Central memory CD8-positive, alpha-beta T cell (primary cell): Measurements from ENCODE around the gene FDX2.

Source experiments
- ATAC-seq: fragments of 150-1000 bp; cut with Tn5 transposase; replicated peaks from 2 replicates; pipeline ENCODE4 v1.10.0; 2022; ENCODE audit warnings: mild to moderate bottlenecking, moderate FRiP score, moderate number of reproducible peaks; ENCODE audit not compliant: poor library complexity, severe bottlenecking; ENCODE audit errors: extremely low read depth
- DNase-seq, 2 donors: peaks; one replicate each; pipeline ENCODE4 v3.0.0; 2021; ENCODE audit warnings: low spot score in 2 of 2
- H3K27ac Mint-ChIP-seq: one replicate; pipeline ENCODE4 v1.8.0; 2022; ENCODE audit warnings: low read depth, mild to moderate bottlenecking, moderate library complexity, mixed read lengths
- H3K27me3 Mint-ChIP-seq: one replicate; pipeline ENCODE4 v1.8.0; 2022; ENCODE audit warnings: mixed read lengths
- H3K36me3 Mint-ChIP-seq: one replicate; pipeline ENCODE4 v1.8.0; 2022; ENCODE audit warnings: mild to moderate bottlenecking, moderate library complexity, mixed read lengths; ENCODE audit not compliant: insufficient read depth
- H3K4me1 Mint-ChIP-seq: one replicate; pipeline ENCODE4 v1.8.0; 2022; ENCODE audit warnings: mixed read lengths
- H3K4me3 Mint-ChIP-seq: one replicate; pipeline ENCODE4 v1.8.0; 2022; ENCODE audit warnings: mild to moderate bottlenecking, moderate library complexity, mixed read lengths
- H3K9me3 Mint-ChIP-seq: one replicate; pipeline ENCODE4 v1.8.0; 2022; ENCODE audit warnings: mixed read lengths

The FDX2 gene

DNA sequence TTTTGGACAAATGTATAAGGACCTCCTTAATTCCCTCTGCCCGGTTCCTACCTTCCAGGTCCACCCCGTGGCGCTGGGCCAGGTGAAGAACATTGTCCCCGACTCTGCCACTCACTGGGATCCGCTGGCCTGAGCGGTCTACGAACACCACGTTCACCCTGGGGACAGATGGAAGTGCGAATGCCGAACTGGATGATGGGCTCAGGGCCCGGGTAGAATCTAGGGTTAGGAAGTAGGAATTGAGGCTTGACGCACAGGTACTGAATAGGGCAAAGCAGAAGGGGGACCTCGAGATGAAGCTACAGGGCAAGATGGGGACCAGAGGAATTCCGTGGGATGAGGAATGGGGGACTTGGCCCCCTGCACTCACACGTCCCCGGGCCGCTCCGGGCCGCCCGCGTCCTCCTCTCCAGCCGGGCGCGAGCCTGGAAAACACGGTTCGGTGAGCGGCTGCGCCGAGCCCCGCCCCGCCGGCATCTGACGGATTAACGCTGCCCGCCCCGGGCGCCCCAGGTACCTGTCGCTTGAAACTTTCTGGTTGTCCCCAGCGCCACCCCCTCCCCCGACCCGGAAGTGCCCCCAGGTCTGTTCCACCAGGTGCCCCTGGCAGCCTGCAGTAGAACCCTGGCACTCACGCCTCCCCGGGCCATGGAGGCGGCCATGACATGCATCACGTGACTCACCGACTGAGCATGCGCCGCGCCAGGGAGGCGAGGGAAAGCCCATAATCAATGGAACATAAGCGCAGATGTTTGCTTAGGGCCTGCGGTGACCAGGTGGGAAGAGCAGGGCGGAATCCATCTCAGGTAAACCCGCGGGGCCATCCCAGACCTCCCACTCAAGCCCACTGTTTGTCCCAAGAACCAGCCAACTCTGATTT is at the start of gene FDX2:
Gene FDX2 (minus strand): TSS at position 681 of the 880 bp plus-strand sequence. CDS start 19 bp downstream, at position 662.
- Mint-ChIP-seq H3K4me1 (peaks cover 22% of the 10 kb centered on the region), H3K36me3 (peaks cover 26% of the 10 kb centered on the region), H3K4me3 (peak within 1 kb of the TSS; percentile 83)

DNA sequence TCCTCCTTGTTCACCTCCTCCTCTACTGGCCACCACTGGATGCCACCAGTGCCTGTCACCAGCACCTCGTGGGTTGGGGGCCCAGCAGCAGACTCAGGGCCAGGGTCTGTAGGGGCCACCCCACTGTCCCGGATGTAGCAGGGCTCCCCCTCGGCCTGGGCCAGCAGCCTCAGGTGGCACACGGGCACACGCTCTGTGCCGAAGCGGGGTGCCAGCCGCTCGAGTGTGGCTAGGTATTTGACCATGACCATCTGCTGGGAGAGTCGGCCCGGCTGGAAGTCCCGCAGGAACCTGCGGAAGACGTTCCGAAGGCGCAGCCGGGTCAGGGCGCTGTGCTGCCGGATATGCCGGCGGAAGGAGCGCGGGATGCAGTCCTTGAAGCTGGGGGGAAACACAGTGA is 49.7 kb upstream of the FDX2 start:
- no peak for ATAC-seq
- H3K27me3 Mint-ChIP-seq, result no peaks in the 10 kb centered on the region
- no peak for DNase-seq
- peaks cover 50% of the 10 kb centered on the region for H3K36me3 Mint-ChIP-seq
- H3K4me1 Mint-ChIP-seq, result peaks cover 6% of the 10 kb centered on the region
- no peaks in the 10 kb centered on the region for H3K9me3 Mint-ChIP-seq
- no peak overlapping the region for H3K4me3 Mint-ChIP-seq
- H3K27ac Mint-ChIP-seq, result no peak overlapping the region

More for the DNA sequence above, at the start of gene FDX2:
- Mint-ChIP-seq H3K27ac (peak within 1 kb of the TSS; percentile 72), H3K27me3 (no peaks in the 10 kb centered on the region), H3K9me3 (no peaks in the 10 kb centered on the region)
- DNase-seq (peak; percentile 74 to 83), ATAC-seq (peak; percentile 85)

DNA sequence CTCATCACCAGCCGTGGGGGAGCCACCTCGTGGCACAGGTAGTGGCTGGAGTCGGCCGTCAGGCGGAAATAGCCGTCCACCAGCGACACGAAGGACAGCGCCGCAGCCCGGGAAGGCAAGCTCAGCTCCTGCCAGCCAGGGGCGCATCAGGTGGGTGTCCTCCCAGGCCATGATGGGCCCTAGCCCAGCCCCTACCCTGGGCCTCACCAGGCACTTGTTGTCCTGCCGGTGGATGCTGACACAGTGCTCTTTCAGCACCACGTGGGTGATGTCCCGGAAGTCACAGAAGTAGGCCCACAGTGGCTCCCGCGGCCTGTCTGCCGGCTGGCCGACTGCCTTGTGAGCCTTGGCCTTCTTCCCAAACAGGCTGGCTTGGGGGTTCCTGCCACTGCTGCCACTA is 48.8 kb upstream of the FDX2 start:
- Mint-ChIP-seq H3K4me3 (no peak overlapping the region), H3K9me3 (no peaks in the 10 kb centered on the region), H3K27ac (no peak overlapping the region), H3K36me3 (peaks cover 53% of the 10 kb centered on the region), H3K27me3 (no peaks in the 10 kb centered on the region), H3K4me1 (peaks cover 5% of the 10 kb centered on the region)
- ATAC-seq (no peak), DNase-seq (no peak)

DNA sequence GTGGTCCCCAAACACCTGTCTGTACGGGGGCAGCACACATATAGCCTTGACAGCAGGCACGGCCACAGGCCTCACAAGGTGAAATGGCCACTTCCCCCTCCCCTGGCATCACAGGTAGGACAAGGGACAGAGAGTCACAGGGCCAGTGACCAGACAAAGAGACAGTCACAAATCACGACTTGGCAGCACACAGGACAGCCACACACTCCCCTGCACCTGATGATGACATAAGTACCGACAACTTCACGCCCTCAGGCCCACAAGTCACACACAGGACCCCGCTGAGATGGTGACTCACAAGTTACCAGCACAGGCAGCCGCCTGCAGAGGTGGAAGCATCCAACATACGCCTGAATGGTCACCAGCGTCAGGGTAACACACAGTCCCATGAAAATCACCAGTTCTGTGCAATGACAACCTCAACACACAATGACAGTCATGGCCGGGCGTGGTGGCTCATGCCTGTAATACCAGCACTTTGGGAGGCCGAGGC is 48.0 kb upstream of the FDX2 start:
- no peaks in the 10 kb centered on the region for H3K27me3 Mint-ChIP-seq
- ATAC-seq (no peak), DNase-seq (no peak)
- no peak overlapping the region for H3K4me3 Mint-ChIP-seq
- no peaks in the 10 kb centered on the region for H3K9me3 Mint-ChIP-seq
- H3K27ac Mint-ChIP-seq, result no peak overlapping the region
- H3K4me1 Mint-ChIP-seq, result no peaks in the 10 kb centered on the region
- H3K36me3 Mint-ChIP-seq, result peaks cover 58% of the 10 kb centered on the region

DNA sequence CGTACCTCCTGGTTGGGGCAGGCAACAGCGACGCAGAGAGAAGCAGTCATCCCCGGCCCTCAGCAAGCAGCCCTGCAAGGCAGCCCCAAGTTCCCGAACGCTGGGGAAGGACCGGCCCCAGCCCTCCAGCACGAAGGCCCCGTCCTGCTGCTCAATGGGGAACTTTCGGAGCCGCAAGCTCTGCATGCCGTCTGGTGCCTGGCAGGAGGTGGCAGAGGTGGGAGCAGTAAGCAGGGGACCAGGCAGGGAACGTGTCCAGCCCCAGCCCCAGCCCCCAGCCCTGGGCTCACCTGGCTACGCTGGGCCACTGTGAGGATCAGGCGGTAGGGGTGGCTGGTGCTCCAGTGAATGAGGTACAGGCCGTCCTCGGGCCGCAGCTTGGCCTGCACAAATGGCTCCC is 46.4 kb upstream of the FDX2 start:
- no peaks in the 10 kb centered on the region for H3K27me3 Mint-ChIP-seq
- ATAC-seq (no peak), DNase-seq (no peak)
- no peaks in the 10 kb centered on the region for H3K4me1 Mint-ChIP-seq
- H3K9me3 Mint-ChIP-seq, result no peaks in the 10 kb centered on the region
- peaks cover 54% of the 10 kb centered on the region for H3K36me3 Mint-ChIP-seq
- no peak overlapping the region for H3K4me3 Mint-ChIP-seq
- no peak overlapping the region for H3K27ac Mint-ChIP-seq

DNA sequence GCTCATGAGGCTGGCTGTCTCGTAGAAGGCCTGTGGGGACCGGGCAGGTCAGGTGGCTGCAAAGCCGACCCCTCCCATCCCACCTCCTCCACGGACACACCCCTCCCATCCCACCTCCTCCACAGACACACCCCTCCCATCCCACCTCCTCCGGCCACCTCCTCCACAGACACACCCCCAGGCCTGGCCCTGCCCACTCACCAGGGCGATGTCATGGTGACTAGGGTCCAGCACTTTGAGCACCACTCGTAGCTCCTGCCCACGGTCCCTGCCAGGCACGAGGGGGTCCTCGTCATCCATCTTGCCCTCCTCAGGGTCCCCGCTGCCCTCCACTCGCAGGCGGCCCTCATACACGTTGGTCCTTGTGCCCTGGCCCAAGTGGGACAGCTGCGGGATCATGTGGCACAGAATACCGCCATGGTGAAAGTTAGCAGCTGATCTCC is 45.8 kb upstream of the FDX2 start:
- no peaks in the 10 kb centered on the region for H3K4me1 Mint-ChIP-seq
- no peak for ATAC-seq
- H3K4me3 Mint-ChIP-seq, result no peak overlapping the region
- H3K9me3 Mint-ChIP-seq, result no peaks in the 10 kb centered on the region
- DNase-seq, result no peak
- no peak overlapping the region for H3K27ac Mint-ChIP-seq
- no peaks in the 10 kb centered on the region for H3K27me3 Mint-ChIP-seq
- H3K36me3 Mint-ChIP-seq, result peaks cover 51% of the 10 kb centered on the region

DNA sequence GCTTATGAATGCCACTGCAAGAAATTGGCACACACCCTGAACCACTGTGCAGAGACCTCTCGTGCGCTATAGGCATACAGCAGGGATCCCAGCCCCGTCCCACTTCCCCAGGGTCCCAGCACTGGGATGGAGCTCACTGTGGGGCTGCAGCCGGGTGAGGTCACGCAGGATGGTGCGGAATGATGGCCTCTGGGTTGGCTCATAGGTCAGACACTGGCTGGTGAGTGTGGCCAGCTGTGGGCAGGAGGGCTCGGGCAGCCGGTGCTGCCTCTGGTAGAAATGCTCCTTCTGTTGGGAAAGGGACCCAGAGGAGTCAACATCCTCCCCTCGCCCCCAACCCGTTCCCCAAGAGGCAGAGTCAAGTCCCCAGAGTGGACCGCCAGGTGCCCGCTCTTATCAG is 40.6 kb upstream of the FDX2 start:
- Mint-ChIP-seq H3K27ac (no peak overlapping the region), H3K9me3 (no peaks in the 10 kb centered on the region), H3K36me3 (peaks cover 62% of the 10 kb centered on the region), H3K4me3 (no peak overlapping the region), H3K4me1 (no peaks in the 10 kb centered on the region), H3K27me3 (no peaks in the 10 kb centered on the region)
- ATAC-seq, result no peak
- DNase-seq, result no peak

DNA sequence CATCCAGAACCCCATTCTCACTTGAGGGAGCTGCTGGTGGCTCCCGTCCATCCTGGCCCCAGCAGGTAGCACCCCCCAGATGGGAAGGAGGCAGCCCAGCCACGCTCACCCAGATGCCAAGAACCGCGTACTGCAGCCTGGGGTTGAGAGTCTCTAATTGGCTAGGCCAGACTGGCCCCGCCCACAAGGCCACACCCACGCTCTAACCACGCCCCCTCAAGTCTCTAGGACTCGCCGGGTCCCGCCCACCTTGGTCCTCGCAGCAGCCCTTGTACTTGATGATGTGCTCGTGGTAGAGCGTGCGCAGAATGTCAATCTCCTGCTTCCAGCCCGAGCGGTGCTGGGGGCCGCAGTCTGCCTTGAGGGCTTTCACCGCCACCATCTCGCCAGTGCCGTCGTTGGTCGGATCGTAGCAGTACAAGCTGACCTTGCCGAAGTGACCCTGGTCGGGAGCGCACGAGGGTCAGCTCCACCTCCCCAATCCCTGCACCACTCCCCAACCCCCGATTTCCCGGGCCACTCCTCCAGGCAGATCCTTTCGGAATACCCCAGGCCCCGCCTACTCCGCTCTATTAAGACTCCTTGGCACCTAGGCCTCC is 38.1 kb upstream of the FDX2 start:
- H3K4me1 Mint-ChIP-seq, result no peaks in the 10 kb centered on the region
- H3K4me3 Mint-ChIP-seq, result no peak overlapping the region
- H3K27me3 Mint-ChIP-seq, result no peaks in the 10 kb centered on the region
- DNase-seq (no peak), ATAC-seq (no peak)
- peaks cover 50% of the 10 kb centered on the region for H3K36me3 Mint-ChIP-seq
- no peak overlapping the region for H3K27ac Mint-ChIP-seq
- H3K9me3 Mint-ChIP-seq, result no peaks in the 10 kb centered on the region

DNA sequence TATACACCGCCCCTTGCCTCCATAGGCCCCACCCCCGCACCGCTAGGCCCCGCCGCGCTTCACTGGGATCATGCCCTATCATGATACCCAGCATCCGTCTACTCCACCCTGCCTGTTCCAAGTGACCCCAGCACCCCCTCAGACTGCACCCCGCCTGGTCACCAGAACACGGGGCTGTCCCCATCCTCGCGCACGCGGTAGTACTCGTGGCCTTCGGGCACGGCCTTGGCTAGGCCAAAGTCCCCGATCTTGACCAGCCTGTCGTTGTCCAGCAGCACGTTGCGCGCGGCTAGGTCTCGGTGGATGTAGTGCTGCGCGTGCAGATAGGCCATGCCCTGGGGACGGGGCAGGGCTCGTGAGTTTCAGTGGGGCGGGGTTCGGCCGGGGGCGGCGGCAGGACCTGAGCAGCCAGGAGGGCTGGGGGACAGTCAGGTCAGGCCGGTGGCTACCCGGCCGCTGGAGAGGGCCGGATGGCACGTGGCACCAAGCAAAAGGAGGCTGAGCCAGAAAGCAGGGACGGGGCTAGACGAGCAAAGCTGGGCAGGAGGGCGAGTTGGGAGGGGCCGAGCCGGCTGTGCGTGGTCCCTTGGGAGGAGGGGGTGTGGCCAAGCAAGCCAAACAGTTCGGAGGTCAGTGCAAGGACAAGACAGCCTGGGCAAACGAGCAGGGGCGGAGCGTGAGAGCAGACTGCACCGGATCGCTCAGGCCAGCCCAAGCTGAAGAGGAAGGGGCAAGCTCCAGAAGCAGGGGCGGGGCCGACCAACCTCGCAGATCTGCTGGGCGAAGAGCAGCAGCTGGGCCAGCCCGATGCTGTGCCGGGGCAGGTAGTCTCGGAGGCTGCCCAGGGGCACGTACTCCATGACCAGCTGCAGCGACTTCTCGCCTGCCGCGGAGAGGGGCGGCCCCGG is 37.2 kb upstream of the FDX2 start:
- H3K27ac Mint-ChIP-seq, result no peak overlapping the region
- H3K4me1 Mint-ChIP-seq, result no peaks in the 10 kb centered on the region
- no peaks in the 10 kb centered on the region for H3K9me3 Mint-ChIP-seq
- H3K27me3 Mint-ChIP-seq, result no peaks in the 10 kb centered on the region
- H3K36me3 Mint-ChIP-seq, result peaks cover 47% of the 10 kb centered on the region
- DNase-seq (no peak), ATAC-seq (no peak)
- H3K4me3 Mint-ChIP-seq, result no peak overlapping the region

DNA sequence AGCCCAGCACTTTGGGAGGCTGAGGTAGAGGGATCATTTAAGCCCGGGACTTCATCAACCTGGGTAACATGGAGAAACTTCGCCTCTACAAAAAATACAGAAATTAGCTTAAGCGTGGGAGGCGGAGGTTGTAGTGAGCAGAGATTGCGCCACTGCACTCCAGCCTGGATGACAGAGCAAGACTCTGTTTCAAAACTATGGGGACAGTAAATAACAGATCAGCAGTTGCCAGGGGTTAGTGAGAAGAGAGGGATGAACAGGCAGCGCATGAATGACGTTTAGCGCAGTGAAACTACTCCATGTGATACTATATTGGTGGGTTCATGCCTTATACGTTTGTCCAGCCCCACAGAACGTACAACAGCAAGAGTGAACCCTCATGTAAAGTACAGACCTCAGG is 30.7 kb upstream of the FDX2 start:
- Mint-ChIP-seq H3K27me3 (no peaks in the 10 kb centered on the region), H3K4me3 (no peak overlapping the region)
- no peak for ATAC-seq

DNA sequence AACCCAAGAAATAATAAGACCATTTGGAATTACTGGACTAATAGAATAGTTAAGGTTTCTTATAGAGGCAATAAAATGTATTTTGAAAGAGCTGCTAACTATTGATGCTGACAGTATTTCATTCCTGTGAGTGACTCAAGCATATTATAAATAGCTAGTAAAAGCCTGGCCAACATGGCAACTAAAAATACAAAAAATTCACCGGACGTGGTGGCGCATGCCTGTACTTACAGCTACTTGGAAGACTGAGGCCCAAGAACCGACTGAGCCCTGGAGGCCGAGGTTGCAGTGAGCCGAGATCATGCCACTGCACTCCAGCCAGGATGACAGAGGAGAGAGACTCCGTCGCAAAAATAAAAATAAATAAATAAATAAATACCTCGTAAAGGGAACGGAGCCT is 29.0 kb upstream of the FDX2 start:
- no peak for ATAC-seq
- no peaks in the 10 kb centered on the region for H3K9me3 Mint-ChIP-seq
- H3K36me3 Mint-ChIP-seq, result peaks cover 3% of the 10 kb centered on the region

More for the DNA sequence above, 30.7 kb upstream of the FDX2 start:
- Mint-ChIP-seq H3K27ac (no peak overlapping the region), H3K36me3 (peaks cover 9% of the 10 kb centered on the region), H3K4me1 (no peaks in the 10 kb centered on the region), H3K9me3 (no peaks in the 10 kb centered on the region)
- DNase-seq, result no peak

DNA sequence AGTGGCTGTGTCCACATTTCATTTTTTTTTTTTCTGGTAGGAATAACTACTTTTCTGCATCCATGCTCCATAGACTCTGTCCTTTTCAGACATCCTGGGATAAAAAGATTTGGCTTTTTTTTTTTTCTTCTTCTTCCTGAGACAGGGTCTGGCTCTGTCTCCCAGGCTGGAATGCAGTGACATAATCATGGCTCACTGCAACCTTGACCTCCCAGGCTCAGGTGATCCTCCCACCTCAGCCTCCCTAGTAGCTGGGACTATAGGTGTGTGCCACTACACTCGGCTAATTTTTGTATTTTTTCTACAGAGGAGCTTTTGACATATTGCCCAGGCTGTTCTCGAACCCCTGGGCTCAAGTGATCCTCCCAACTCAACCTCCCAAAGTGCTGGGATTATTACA is 27.7 kb upstream of the FDX2 start:
- Mint-ChIP-seq H3K27me3 (no peaks in the 10 kb centered on the region), H3K4me1 (peaks cover 20% of the 10 kb centered on the region), H3K36me3 (peaks cover 2% of the 10 kb centered on the region), H3K4me3 (no peak overlapping the region), H3K27ac (no peak overlapping the region), H3K9me3 (no peaks in the 10 kb centered on the region)
- DNase-seq (no peak), ATAC-seq (no peak)

More for the DNA sequence above, 29.0 kb upstream of the FDX2 start:
- H3K4me3 Mint-ChIP-seq, result no peak overlapping the region
- H3K27ac Mint-ChIP-seq, result no peak overlapping the region
- DNase-seq, result no peak
- no peaks in the 10 kb centered on the region for H3K27me3 Mint-ChIP-seq
- H3K4me1 Mint-ChIP-seq, result peaks cover 8% of the 10 kb centered on the region
